SK-N-SH (cell line): ENCODE data around the gene ZBTB16.

Source experiments
- CTCF ChIP-seq: fragments of 200-600 bp; sonication (generic); IDR thresholded peaks from 2 replicates; pipeline ENCODE4 v1.6.1; 2017; ENCODE audit warnings: antibody characterized with exemption, mild to moderate bottlenecking, moderate library complexity
- EP300 ChIP-seq, 2 experiments: IDR thresholded peaks; 2 replicates each; pipeline versions ENCODE4 v1.4.0 to v1.6.1; 2012; ENCODE audit warnings: borderline replicate concordance in 1 of 2, low read depth in 1 of 2, low read length in 1 of 2
- FOXM1 ChIP-seq: IDR thresholded peaks from 2 replicates; pipeline ENCODE4 v1.4.0; 2012; ENCODE audit warnings: low read depth, mild to moderate bottlenecking
- GABPA ChIP-seq: IDR thresholded peaks from 2 replicates; pipeline ENCODE4 v1.4.0; 2012; ENCODE audit warnings: low read depth, mild to moderate bottlenecking
- PBX3 ChIP-seq: IDR thresholded peaks from 2 replicates; pipeline ENCODE4; 2012
- REST ChIP-seq: IDR thresholded peaks from 2 replicates; pipeline ENCODE4 v1.6.1; 2012; ENCODE audit warnings: mild to moderate bottlenecking, low read depth, low read length, moderate library complexity
- TEAD4 ChIP-seq: IDR thresholded peaks from 2 replicates; pipeline ENCODE4 v1.4.0; 2012; ENCODE audit warnings: mild to moderate bottlenecking, borderline replicate concordance; ENCODE audit not compliant: insufficient read depth

- TF ChIP-seq REST: no peak
- TF ChIP-seq GABPA: no peak
- no peak for TF ChIP-seq CTCF
- TF ChIP-seq FOXM1: no peak
- no peak for TF ChIP-seq PBX3
- TF ChIP-seq EP300 (IDR thresholded peaks at IDR 0.05; ENCODE audit: borderline replicate concordance in 1 of 2, low read depth in 1 of 2, low read length in 1 of 2): no peak
- no peak for TF ChIP-seq TEAD4
These were observed 136.6 kb downstream of the ZBTB16 start for GRCh38 chr11:114195981-114196731.
